H1 (cell line): Measurements from ENCODE around the gene INSYN2A. TPM values are rescaled to one million over a fixed set of nuclear protein-coding genes. Genes with fewer than 3 reads are reported as not detected.

Experiments
- ASH2L ChIP-seq: fragments of 200-600, 300-600 bp; sonication (generic); IDR thresholded peaks from one replicate; pipeline ENCODE4 v1.7.1; 2017; ENCODE audit warnings: low read length
- BACH1 ChIP-seq: IDR thresholded peaks from 2 replicates; pipeline ENCODE4 v1.6.1; 2012; ENCODE audit warnings: low read length, improper control_type of control experiment
- MAX ChIP-seq: IDR thresholded peaks from 2 replicates; pipeline ENCODE4 v1.6.1; 2012; ENCODE audit warnings: inconsistent platforms
- TAF1 ChIP-seq: IDR thresholded peaks from 2 replicates; pipeline ENCODE4 v1.6.1; 2011; ENCODE audit warnings: mild to moderate bottlenecking, low read depth, low read length
- TEAD4 ChIP-seq: IDR thresholded peaks from 2 replicates; pipeline ENCODE4 v1.6.1; 2012; ENCODE audit warnings: low read depth, low read length, inconsistent platforms, mixed read lengths
- polyA plus RNA-seq, 7 experiments: library from polyadenylated mRNA; depleted of rRNA in 3 of 7; stranded (reverse) in 5 of 7; unstranded in 2 of 7; fragments of >200 nt in 5 of 7; fragments of 200-250 nt in 2 of 7; gene quantifications; 1 replicate in 5 of 7; 2 replicates in 1 of 7; 4 replicates in 1 of 7; pipeline versions ENCODE4 v1.2.1 to v1.2.3, GENCODE V29; 2011 to 2013; ENCODE audit warnings: missing spikeins in 2 of 7, mixed read lengths in 2 of 7
- total RNA-seq: library from RNA; stranded (reverse); fragmentation: NEBNext Ultra II Directional; extraction: Animal tissue kit (Norgen Biotek cat#: 25700); gene quantifications from 2 replicates; pipeline ENCODE4 v1.2.1, GENCODE V29; 2021

The INSYN2A gene
- total and polyA plus RNA-seq, 2 of the 8 experiments (the other 6 are each of a cell fraction or from before 2014, with no cell fraction given): 0.11 to 0.19 TPM

GRCh38 chr10:127182161-127182560 lies 14.2 kb downstream of the INSYN2A start (continued):
- TF ChIP-seq MAX: no peak
- TF ChIP-seq ASH2L: no peak
- TF ChIP-seq BACH1: no peak
- no peak for TF ChIP-seq TEAD4
- TF ChIP-seq TAF1: no peak
